Lower leg skin (tissue), 4 donors: Measurements from ENCODE around the gene TMEM187. TPM values are rescaled to one million over a fixed set of nuclear protein-coding genes. Genes with fewer than 3 reads are reported as not detected.

Experiments
- DNase-seq, 2 donors: peaks; one replicate each; pipeline ENCODE4 v3.0.0-alpha.2; 2019; ENCODE audit warnings: low spot score in 2 of 2
- H3K4me3 ChIP-seq: fragments of 200-600 bp; sonication (generic); 2 replicates; pipeline ENCODE4 v1.5.1; 2017; ENCODE audit warnings: mild to moderate bottlenecking, low read depth; ENCODE audit not compliant: poor library complexity, severe bottlenecking
- POLR2A ChIP-seq, 2 donors: fragments of 450-650 bp; IDR thresholded peaks; one replicate each; pipeline ENCODE4 v1.6.1; 2016 to 2017; ENCODE audit warnings: antibody characterized with exemption in 2 of 2, mild to moderate bottlenecking in 1 of 2, moderate library complexity in 1 of 2
- WGBS, 2 donors: methylation state at CpG; one replicate each; pipeline ENCODE4 v1.1.5; 2018; 5-methylcytosine and 5-hydroxymethylcytosine counted together
- intact Hi-C: fragments of 100-400 bp; cut with DNase I; formaldehyde crosslinking; loops from one replicate; pipeline ENCODE4 v1.15.0; 2023; ENCODE audit warnings: low total_unique reads
- total RNA-seq, 4 donors: library from RNA; depleted of rRNA; stranded (reverse); fragments of >200 nt; gene quantifications; one replicate each; pipeline ENCODE4 v1.1.0, GENCODE V29; 2016
- TF ChIP-seq, protein P1 (sequence below), 3 donors: fragments of 450-650 bp; IDR thresholded peaks; one replicate each; pipeline ENCODE4 v1.5.1; 2016; ENCODE audit warnings: antibody characterized with exemption in 3 of 3, mild to moderate bottlenecking in 3 of 3, moderate library complexity in 2 of 3

The TMEM187 gene
- total RNA-seq, 4 donors from 2014 or later = 10.1 to 21.6 (median 14.4) TPM

DNA sequence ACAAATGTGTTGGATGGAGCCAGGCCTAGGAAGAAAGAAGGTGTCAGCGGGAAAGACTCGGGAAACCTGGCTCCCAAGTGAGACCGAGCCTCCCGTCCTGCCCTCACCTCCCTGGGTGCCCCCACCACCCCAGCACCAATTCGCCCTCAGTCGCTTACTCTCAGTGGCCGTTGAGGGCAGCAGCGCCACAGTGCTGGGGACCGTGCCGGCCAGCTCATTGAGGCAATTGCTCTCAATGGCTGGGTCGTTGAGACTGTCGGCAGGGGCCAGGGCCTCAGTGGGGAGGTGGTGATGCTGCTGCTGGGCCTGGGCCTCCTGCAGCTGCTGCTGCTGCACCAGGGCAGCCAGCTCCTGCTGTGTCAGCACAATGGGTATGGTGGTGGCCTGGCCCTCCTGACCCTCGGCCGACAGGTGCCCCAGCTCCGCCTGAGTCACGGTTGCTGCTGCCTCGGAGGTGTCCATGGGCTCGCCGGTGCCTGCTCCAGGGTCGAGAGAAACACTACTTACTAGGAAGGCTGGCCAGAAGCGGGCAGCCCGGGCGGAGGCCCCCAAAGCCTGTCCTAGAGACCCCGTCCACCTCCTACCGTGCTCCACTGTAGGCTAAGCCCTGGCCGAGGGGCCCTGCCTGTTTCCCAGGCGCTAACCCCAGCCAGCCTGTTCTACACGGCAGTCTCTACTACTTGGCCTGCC is 20.7 kb upstream of the TMEM187 start:
- no peak overlapping the region for H3K4me3 ChIP-seq
- intact Hi-C loops = loop anchor here (5.0 kb wide), 1 partner anchor 190 kb away; the partner anchor contains the start of gene PLXNB3
- TF ChIP-seq, protein P1, sequence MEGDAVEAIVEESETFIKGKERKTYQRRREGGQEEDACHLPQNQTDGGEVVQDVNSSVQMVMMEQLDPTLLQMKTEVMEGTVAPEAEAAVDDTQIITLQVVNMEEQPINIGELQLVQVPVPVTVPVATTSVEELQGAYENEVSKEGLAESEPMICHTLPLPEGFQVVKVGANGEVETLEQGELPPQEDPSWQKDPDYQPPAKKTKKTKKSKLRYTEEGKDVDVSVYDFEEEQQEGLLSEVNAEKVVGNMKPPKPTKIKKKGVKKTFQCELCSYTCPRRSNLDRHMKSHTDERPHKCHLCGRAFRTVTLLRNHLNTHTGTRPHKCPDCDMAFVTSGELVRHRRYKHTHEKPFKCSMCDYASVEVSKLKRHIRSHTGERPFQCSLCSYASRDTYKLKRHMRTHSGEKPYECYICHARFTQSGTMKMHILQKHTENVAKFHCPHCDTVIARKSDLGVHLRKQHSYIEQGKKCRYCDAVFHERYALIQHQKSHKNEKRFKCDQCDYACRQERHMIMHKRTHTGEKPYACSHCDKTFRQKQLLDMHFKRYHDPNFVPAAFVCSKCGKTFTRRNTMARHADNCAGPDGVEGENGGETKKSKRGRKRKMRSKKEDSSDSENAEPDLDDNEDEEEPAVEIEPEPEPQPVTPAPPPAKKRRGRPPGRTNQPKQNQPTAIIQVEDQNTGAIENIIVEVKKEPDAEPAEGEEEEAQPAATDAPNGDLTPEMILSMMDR (IDR thresholded peaks at IDR 0.05) = no peak
- no peak for TF ChIP-seq POLR2A (IDR thresholded peaks at IDR 0.05)
- no peak for DNase-seq
- 93 to 94% methylated on average over 3 to 25 of the region's 28 CpGs for WGBS, 2 donors

DNA sequence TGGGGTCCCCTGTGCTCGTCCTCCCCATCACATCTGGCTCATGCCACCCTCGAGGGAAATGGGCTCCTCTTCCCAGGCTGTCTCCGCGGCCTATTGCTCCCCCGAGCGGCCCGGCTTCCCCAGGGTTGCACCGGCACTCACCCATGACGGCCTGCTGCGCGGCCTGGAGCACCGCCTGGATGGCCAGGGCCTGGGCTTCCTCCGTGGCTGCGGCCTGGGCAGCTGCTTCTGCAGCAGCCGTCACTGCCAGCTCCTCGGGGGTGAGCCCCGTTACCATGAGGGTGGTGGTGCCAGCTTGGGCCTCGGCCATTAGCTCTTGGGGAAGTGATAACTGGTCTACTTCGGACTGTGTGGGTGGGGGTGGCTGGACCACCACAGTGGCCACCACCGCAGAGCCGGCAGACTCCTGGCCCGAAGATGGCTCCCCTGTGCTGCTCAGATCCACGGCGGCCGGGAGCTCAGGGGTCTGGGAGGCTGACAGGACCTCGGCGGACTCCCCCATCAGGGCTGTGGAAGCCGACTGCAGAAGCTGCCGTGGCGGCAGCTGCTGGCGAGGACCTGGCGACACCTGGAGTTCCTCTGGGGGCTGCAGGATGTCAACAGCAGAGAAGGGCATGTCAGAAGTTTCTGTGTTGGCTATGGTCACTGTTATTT is 20.1 kb upstream of the TMEM187 start:
- no peak for TF ChIP-seq POLR2A (IDR thresholded peaks at IDR 0.05)
- TF ChIP-seq, protein P1 (IDR thresholded peaks at IDR 0.05) = no peak
- intact Hi-C loops = loop anchor here (5.0 kb wide), 1 partner anchor 190 kb away; the partner anchor contains the start of gene PLXNB3
- WGBS, 2 donors = 92 to 94% methylated on average over 14 to 18 of the region's 32 CpGs
- no peak overlapping the region for H3K4me3 ChIP-seq
- DNase-seq = no peak

DNA sequence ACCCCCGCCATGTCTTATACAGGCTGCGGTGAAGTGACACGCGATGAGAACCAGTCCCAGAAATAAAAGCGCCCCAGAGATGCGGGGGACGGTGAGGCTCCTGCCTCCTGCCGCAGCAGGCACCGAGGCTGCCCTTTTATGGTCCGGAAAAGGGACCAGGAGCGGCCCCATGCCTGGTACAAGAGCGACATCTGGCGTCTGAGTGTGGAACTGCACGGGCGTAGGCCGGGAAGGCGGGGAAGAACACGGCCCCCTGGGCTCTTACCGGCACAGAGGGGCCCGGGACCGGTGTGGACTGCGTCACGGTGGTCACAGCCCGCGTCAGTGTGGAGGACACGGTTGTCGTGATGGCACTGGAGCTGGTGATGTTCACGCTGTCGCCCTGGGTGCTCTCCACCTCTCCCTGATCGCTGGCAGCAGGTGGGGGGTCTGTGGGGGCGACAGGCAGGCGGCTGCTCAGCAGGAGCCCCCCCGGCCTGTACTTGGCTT is 19.2 kb upstream of the TMEM187 start:
- WGBS, 2 donors = 23 to 50% methylated on average over 6 to 16 of the region's 33 CpGs
- TF ChIP-seq, protein P1 (IDR thresholded peaks at IDR 0.05) = peak in 1 of 3 donors; percentile 65
- no peak for TF ChIP-seq POLR2A (IDR thresholded peaks at IDR 0.05)
- peak in 1 of 2 donors; percentile 94 for DNase-seq
- intact Hi-C loops = loop anchor here (5.0 kb wide), 1 partner anchor 191 kb away; the partner anchor contains the start of gene PLXNB3
- H3K4me3 ChIP-seq = no peak overlapping the region

DNA sequence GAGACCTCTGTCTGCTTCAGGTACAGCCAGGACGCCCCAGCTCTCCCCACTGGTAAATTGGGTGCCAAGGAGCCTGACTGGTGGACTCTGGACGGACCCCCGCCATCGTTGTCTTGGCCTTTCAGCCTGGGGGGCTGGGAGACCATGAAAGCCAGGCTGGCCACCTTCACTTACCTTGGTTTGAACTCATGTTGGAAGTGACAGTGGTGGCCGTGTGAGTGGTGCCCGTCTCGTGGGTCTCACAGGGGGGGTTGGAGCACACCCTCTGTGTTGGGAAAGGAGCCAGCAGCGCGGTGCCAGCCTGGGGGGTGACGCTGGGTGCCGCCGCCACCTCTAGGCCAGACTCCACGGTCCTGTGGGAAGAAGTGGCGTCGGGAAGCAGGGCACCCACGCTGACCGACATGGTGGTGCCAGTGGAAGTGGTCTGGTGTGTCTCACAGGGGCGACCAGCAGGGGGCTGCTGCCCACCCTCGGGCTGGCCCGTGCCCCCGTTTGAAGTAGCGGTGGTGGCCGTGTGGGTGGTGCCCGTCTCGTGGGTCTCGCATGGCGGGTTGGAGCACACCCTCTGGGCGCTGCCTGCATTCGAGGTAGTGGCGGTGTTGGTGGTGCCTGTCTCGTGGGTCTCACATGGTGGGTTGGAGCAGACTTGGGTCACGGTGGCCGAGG is 18.5 kb upstream of the TMEM187 start:
- intact Hi-C loops = loop anchor here (5.0 kb wide), 1 partner anchor 192 kb away; the partner anchor contains the start of gene PLXNB3
- no peak overlapping the region for H3K4me3 ChIP-seq
- TF ChIP-seq POLR2A (IDR thresholded peaks at IDR 0.05) = no peak
- no peak for DNase-seq
- 79 to 100% methylated on average over 1 to 29 of the region's 33 CpGs for WGBS, 2 donors

DNA sequence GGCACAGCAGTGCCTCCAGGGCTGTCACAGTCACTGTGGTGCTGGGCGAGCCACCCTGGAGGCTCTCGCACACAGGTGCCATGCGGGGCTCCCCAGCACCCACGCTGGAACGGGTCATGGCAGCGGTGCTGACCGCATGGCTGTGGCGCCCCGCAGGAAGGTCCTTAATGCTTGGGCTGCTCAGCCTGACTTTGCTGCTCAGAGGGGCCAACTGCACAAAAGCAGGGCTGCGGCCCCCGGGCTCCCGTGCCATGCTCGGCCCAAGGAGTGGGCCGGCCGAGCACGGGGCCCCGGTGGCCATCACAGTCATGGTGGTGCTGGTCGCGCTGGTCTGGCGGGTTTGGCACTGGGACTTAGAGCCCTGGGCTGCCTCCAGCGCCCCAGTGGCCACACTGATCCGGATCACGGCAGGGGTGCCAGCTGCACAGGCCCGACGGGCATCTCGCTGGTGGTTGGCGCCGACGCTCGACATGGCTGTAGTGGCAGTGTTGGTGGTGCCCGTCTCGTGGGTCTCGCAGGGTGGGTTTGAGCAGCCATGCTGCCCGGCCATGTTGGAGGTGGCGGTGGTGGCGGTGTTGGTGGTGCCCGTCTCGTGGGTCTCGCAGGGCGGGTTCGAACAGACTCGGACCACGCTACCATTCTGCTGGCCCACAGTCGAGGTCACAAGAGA is 17.9 kb upstream of the TMEM187 start:
- H3K4me3 ChIP-seq = no peak overlapping the region
- no peak for DNase-seq
- no peak for TF ChIP-seq POLR2A (IDR thresholded peaks at IDR 0.05)
- TF ChIP-seq, protein P1 (IDR thresholded peaks at IDR 0.05) = no peak
- intact Hi-C loops = loop anchor here (5.0 kb wide), 1 partner anchor 192 kb away; the partner anchor contains the start of gene PLXNB3
- 94 to 97% methylated on average over 15 to 34 of the region's 44 CpGs for WGBS, 2 donors
